GM18508 (cell line): ENCODE data around the gene NAP1L1.

ENCODE experiments used
- ATAC-seq: cut with Tn5 transposase; IDR thresholded peaks from one replicate; pipeline ENCODE4 v1.9.1; 2021; ENCODE audit warnings: moderate number of reproducible peaks; ENCODE audit not compliant: insufficient read depth, unreplicated experiment

The NAP1L1 gene

DNA sequence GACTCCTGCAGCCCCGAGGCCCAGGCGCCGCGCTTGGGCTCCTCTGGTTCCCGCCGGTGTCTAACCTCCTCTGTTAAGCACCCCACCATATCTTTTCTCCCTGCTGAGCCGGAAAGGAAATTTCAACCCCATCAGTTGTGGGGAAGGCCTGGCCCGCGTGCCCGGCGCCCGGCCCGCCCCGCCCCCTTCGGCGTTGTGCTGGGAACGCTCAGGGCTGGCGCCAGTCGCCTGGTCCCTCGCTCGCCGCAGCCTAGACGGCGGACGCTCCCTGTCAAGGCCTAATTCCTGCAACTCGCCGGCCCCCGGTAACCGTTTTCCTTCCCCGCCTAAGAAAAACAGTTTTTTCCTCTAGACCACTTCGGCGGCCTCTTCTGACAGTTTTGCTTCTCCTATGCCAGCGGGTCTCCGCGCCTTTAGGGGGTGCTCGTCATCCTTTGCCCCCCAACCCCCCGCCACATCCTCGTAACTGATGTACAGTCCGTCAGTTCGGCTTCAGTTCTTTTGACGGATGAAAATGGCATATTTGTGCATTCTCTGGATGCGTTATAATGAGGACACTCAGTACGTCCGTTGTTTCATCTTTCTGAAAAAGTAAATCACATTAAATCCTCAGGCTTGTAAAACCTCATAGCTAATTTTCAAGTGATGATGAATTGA lies 506 bp upstream of the NAP1L1 start:
- peak; percentile 35 for ATAC-seq

DNA sequence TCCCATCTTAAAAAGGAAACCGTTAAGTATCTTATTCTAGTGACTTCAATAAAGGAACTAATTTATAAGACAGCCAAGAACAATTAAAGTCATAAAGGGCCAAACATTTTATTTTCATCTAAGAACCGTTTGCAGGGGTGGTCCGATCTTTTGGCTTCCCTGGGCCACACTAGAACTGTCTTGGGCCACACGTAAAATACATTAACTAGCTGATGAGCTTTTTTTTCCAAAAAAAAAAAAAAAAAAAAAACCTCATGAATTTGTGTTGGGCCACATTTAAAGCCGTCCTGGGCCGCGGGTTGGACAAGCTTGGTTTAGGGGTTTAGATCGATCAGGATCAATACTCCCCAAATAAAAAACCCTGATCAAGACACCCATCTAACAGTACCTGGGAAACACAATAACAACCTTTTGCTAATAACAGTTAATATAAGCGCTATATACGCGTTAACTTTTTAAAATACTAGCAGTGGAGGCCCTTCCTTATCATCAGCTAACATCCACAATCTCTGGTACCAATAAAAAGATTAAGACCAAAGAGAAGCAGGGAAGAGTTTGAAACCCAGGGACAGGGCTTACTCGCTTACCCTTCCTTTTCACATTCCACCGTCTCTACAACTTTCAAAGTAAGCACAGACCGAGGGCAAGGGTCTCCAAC lies 1.1 kb downstream of the NAP1L1 start:
- no peak for ATAC-seq

DNA sequence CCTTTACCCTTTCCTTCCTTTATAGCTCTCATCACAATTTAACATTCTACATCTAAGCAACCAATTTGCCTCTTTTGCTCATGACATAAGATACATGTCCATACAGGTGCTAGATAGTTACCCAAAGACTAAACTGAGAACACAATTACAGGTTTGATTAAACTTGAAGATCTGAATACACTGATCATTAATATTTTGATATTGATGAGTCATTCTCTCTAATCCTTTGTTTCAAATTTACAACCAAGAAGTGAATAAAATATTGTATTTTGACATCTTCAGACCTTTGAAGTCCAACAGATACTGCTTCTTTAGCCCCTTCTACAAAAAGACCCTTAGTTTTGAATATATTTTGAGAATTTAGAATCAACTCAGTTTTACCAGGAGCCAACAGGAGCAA lies 2.6 kb downstream of the NAP1L1 start:
- no peak for ATAC-seq

DNA sequence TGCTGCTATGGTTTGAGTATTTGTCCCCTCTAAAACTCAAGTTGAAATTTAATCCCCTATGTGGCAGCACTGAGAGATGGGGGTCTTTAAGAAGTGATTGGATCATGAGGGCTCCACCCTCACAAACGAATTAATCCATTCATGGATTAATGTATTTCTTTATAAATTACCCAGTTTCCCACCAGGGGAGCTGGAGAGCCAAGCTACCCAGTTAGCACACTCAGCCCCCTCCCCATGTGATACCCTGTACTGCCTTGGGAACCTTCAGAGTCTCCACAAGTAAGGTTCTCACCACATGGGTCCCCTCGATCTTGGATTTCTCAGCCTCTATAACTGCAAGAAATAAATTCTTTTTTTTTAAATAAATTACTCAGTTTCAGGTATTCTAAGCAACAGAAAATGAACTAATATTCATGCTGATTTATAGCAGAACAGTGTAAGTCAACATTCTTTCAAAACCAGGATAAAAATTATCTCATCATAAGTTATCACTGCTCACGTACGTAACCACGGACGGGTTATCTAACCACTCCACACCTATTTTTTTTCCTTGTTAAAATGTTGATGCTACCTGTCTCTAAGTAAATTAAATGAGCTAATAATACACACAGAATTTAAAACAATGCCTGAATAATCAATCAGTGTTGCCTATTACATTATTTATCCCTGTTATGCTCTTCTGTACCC lies 3.6 kb downstream of the NAP1L1 start:
- ATAC-seq, result no peak

DNA sequence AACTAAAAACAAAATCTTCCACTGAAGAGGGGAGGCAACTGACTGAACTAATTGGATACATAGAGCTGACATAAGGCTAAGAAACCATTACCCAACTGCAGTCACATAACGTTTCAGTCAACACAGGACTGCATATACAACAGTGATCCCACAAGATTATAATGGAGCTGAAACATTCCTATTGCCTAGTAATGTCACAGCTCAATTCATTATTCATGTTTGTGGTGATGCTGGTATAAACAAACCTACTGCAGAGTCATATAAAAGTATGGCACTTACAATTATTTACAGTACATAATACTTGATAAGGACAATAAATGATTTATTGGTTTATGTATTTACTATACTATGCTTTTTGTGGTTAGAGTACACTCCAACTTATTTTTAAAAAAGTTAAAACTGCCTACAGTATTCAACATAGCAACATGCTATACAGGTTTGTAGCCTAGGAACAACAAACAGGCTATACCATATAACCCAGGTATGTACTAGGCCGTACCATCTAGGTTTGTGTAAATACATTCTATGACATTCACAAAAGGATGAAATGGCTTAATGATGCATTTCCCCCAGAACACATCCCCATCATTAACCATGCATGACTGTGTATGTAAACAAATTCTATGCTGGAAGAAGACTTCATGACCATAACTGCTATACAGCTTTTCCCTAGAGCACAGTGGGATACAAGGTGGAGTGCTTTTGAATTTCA lies 4.3 kb downstream of the NAP1L1 start:
- ATAC-seq, result no peak

DNA sequence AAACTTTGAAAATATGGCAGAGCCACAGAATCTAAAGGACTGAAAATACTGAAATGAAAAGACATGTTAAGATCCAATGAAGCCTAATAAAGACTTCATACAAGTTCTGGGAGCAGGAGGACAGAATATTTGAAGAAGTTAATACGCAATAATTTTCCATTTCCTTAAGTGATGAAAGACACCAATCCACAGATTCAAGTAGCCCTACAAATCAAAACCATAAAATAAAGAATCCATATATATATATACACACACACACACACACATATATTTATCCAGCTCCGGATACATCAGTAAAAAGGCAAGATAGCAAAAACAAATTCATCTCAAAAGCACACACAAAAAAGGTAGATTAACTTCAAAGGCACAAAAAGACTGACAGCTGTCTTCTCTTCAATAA lies 5.7 kb downstream of the NAP1L1 start:
- no peak for ATAC-seq

DNA sequence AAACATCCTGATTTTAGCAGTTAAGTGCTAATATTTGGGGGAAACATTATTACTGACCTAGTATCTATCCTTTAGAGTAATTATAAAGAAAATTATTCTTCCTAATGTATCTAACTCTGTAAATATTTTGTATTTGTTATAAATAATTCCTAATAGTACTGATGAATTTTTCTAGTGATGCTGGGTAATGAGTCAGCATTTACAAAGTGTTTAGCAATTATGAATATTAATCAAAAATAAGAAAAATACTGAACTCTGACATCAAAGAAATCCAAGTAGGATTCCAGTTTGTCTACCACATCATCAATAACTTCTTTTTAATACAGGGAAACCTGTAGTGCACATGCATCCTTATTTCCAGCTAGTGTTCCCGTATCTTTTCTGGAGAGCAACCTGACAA lies 9.0 kb downstream of the NAP1L1 start:
- ATAC-seq, result no peak

DNA sequence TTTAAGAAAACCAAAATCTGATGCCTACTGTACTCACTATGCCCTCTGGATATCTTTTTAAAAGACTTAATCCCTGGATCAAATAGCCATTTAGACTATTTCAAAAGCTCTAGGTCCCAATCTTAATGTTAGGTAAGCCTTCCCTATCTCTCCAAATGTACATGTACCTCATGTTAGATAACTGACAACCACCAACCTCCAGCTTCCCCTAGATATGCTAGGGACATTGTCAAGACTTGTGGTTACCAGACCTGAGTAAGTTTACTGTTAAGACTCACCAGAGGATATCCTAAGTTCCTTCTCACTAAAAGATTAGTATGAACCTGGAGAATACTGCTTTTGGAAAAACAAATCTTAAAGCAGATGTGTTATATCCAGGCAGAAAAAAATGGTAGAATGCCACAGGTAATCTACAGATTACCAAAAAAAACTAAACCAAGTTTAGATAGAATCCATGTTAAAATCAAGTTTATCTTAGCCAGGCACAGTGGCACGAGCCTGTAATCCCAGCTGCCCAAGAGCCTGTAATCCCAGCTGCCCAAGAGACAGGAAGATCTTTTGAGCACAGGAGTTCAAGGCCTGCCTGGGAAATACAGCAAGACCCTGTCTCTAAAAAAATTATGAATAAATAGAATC lies 9.7 kb downstream of the NAP1L1 start:
- ATAC-seq, result no peak

DNA sequence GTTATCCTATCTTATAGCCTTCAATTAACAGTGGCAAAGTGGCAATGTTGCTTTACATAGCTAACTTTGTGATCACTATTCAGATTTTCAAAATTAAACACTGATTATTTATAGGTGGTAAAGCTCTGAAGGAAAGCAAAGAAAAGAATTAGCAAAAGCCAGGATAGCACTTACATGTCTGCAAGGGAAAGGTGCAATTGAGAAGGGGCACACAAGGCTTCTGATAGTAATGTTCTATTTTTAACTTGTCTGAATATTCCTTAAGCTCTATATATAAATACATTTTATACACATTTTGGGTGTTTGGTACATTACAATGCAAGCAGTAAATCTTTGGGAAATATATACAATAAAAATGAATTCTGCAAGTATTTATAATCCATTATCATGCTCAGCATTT lies 10.9 kb downstream of the NAP1L1 start:
- ATAC-seq, result no peak

DNA sequence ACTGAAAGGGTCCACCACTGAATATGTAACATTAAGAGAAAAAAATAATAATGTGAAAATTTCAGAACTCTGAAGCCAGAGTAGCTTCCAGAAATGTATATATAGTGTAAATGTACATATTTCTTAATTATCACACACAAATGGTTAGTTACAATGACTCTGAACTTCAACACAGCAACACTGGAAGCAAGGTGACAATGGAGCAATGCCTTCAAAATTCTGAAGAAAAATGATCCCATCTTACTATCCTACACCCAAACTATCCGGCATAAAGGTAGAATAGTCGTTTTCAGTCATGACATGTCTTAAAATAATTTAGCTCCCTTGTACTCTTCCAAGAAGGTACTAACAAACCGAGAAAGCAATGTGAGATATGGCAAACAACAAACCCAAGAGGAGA lies 11.9 kb downstream of the NAP1L1 start:
- no peak for ATAC-seq

DNA sequence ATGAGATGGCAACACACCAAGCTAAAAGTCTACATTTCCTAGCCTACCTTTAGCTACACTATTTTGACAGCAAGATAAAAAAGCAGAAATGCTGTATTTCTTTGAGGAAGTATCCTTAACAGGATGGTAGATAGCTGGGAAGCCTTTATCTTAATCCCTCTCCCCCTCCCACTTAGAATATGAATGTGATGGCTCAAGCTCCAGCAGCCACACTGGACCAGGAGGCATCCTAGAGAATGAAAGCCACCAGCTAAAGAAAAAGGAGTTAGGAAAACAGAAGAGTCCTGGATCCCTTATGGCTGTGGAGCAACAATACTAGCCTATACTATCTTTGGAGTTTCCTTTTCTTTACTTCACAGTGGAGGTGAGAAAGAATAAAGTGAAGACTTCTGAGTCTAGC lies 15.1 kb downstream of the NAP1L1 start:
- no peak for ATAC-seq

DNA sequence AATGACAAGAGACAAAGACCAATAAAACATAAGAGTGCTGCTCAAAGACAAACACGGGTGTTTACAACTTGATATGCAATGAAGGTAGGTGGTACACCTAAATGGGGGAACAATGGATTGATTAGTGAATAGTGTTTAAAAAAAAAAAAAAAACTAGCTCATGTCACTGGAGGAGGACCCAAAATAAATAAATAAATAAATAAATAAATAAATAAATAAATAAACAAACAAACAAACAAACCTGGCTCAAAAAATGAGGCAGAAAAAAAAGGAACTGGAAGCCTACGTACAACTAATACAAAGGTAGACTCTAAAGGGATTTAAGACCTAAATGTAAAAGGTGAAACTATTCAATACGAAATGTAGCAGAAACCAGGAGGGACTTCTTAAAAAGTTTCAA lies 18.6 kb downstream of the NAP1L1 start:
- ATAC-seq, result no peak

DNA sequence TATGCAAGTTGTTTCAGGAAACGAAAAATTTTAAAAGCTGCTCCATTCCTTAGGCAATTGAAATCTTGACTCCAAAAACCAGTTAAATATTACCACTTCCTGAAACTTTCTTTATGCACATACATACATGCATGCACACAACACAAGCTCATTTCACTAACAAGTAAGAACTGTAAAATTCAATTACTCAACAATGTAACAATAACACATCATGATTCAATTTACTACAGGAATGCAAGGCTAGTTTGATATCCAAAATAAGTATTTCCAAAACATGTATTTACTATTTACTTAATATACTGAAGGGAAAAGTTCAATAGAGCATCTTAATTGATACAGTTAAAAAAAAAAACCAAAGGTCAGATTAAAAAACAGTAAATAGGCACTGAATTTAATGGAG lies 19.6 kb downstream of the NAP1L1 start:
- ATAC-seq, result no peak

DNA sequence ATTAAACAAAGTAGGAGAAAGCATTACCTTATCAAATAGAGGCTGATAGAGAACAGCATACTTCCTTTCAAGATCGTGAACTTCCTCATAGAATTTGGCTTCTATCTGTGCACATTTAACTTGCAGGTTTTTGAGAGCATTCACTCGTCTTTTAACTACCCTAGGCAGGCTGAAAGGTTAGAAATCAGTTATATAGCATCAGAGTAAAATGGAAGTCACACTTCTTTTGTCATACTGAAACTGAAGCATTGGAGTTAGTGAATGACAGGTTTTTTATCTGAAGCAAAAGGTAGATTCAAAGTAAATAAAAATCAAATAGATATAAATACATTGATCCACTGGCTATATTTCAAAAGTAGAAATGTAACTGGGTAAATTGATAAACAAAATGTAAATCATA lies 24.4 kb downstream of the NAP1L1 start:
- no peak for ATAC-seq

DNA sequence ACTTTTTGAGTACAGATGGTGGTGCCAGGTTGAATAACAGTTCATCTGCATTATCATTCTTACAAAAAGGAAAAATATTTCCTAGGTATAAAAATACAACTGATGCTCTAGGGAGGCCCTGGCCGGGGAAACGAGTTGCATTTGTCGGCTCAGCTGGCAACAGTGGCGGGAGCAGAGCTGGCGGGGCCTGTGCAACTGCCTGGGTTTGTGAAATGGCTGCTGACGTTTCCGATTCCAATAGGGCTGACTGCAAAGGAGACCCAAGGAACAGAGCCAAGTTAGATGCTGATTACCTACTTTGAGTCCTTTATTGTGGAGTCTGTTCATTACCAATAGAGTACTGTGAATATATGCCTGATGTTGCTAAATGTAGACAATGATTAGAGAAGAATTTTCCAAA lies 27.2 kb downstream of the NAP1L1 start:
- no peak for ATAC-seq

DNA sequence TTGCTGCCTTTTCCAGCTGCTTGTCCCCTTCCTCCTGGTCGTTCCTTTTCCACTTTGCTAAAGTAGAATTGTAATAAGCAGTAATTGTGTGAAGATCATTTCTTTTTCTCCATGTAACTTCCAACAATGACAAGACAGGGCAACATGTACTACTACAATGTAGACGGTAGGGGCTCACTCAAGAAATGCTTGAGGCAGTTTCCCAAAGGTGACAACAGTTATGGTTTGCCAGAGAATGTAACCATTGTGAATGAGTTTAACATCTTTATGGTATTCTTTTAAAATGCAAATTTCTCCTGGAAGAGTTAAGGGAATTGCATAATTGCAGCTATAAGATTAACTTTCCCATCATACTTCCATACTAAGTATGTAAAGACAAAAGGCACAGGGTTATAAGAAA lies 29.1 kb downstream of the NAP1L1 start:
- no peak for ATAC-seq

DNA sequence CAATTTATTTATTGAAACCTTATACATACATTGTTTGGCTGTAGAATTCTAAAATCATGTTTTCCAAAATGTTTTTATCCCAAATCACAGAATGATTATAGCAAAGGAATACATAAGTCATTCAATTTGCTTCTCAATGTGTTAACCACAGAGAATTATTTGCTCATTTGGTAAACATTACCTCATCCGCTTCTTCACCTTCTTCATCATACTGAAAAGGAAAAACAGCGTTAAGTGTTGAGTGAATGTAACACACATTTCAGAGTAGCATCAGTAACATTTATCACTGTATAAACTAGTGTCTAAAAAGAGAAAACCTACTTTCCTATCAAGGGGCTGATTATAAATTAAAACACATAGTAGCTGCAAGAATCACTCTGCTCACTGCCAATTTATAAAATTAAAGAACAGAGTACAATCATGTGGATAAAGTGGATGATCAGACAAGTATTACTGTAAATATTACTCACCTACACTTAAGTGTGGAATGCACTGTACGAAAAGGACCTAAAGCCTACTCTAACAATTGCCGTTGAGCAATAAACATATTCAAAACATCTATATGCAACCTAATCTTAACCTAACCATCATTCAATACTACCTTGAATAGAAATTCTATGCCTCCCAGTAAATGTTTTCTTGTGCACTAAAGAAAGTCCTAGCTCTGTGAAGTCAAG lies 34.8 kb downstream of the NAP1L1 start:
- ATAC-seq, result no peak

DNA sequence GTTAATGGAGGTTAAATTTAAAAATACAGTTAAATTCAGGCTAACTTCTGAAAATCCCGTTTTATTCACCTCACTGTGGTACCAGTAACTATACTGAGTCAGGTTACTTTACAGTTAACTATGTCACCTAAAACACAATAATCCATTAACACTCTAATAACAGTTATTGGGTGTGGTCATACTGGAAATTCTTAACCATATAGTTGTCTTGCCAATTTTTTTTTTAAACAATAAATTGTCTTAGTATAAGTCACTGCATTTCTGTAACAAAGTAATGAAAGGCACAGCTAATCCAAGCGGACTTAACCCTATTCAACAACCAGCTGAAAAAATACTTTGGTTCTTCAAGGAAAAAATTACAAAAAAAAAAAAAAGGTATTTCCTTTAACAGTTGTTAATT lies 36.7 kb downstream of the NAP1L1 start:
- no peak for ATAC-seq

DNA sequence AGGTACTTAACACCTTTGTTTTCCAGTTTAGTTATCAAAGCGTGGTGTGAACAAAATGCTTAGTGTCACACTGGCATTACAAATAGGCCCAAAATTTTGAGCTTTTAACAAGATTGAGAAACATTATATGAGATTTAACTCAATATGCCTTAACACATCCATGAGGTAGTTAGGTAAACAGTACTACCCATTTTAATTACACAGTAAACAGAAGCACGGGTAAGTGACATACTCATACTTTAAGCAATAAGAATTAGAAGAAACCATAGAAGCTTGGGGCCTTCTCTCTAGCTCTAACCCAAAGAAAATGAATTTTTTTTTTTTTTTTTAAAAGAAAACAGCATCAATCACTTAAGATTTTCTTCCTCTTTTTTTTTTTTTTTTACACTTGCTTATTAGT lies 37.4 kb downstream of the NAP1L1 start:
- no peak for ATAC-seq

DNA sequence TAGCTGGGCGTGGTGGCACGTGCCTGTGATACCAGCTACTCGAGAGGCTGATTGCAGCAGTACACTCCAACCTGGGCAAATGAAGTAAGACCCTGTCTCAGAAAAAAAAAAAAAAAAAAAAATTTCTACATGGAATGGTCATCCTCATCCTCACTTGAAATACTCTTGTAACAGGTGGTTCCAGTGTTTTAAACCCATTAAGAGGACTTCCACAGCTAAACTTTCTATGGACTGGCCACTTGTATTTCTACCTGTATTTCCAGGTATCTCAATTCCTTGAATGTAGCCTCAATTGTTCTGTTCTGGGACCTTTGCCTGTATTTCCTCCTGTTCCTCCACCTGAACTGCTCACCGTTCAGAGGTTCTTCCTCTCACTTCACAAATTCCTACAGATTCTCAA lies 41.1 kb downstream of the NAP1L1 start:
- no peak for ATAC-seq
